Measurements from ENCODE around the gene SDK1. TPM values are rescaled to one million over a fixed set of nuclear protein-coding genes. Genes with fewer than 3 reads are reported as not detected.

Gene SDK1
- total RNA-seq, 2 experiments from 2014 or later, result 0.19 to 0.36 TPM

DNA sequence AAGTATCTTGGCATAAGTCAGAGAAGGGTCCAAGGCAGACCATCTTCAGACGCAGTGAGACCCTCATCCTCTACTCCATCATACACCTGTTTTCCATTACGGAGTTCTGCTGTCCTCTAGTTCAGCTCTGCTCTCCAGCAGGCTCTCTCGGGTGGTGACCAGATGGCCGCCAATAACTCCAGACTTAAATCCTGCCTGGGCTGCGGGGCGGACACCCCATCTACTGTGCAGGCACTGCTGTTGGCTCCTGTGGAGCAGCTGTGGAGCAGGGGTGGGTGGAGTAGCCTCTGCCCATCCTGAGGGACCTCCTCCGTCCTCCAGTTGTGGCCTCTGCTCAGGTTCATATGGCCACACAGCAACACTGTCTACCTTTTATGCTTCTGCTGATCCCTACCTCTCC is 608.1 kb downstream of the SDK1 start:
- Histone ChIP-seq H2AFZ (ENCODE audit: low read length) (no peak overlapping the region), H3K4me3 (ENCODE audit: low read depth, low read length, poor library complexity, severe bottlenecking) (no peak overlapping the region), H3K4me2 (ENCODE audit: low read length) (no peak overlapping the region), H3K9me3 (ENCODE audit: low read length) (no peaks in the 10 kb centered on the region), H3K36me3 (ENCODE audit: insufficient read depth, low read length) (no peaks in the 10 kb centered on the region), H3K4me1 (ENCODE audit: insufficient read depth, low read length, poor library complexity, severe bottlenecking) (no peaks in the 10 kb centered on the region), H3K79me2 (ENCODE audit: insufficient read depth, low read depth, low read length) (no peaks in the 10 kb centered on the region), H4K20me1 (ENCODE audit: insufficient read depth, low read length) (no peaks in the 10 kb centered on the region), H3K9me2 (ENCODE audit: insufficient read depth, low read length) (no peaks in the 10 kb centered on the region), H3K27ac (ENCODE audit: low read depth, low read length, poor library complexity, severe bottlenecking) (no peak overlapping the region)
- CTCF ChIA-PET (ENCODE audit: unreplicated experiment), result no interaction called here
- intact Hi-C loops (cut with micrococcal nuclease; ENCODE audit: unreplicated experiment), result no loop called here
- no peak for TF ChIP-seq EZH2phosphoT487 (IDR thresholded peaks at IDR 0.05; ENCODE audit: borderline replicate concordance, low read depth, low read length)
- TF ChIP-seq, protein P1, sequence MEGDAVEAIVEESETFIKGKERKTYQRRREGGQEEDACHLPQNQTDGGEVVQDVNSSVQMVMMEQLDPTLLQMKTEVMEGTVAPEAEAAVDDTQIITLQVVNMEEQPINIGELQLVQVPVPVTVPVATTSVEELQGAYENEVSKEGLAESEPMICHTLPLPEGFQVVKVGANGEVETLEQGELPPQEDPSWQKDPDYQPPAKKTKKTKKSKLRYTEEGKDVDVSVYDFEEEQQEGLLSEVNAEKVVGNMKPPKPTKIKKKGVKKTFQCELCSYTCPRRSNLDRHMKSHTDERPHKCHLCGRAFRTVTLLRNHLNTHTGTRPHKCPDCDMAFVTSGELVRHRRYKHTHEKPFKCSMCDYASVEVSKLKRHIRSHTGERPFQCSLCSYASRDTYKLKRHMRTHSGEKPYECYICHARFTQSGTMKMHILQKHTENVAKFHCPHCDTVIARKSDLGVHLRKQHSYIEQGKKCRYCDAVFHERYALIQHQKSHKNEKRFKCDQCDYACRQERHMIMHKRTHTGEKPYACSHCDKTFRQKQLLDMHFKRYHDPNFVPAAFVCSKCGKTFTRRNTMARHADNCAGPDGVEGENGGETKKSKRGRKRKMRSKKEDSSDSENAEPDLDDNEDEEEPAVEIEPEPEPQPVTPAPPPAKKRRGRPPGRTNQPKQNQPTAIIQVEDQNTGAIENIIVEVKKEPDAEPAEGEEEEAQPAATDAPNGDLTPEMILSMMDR (conservative IDR thresholded peaks at IDR 0.05; ENCODE audit: low read length), result no peak
- no peak for DNase-seq (ENCODE audit: low spot score)
- no TSS peak for BruUV-seq (replicated peaks)
- POLR2A ChIA-PET, result no interaction called here

DNA sequence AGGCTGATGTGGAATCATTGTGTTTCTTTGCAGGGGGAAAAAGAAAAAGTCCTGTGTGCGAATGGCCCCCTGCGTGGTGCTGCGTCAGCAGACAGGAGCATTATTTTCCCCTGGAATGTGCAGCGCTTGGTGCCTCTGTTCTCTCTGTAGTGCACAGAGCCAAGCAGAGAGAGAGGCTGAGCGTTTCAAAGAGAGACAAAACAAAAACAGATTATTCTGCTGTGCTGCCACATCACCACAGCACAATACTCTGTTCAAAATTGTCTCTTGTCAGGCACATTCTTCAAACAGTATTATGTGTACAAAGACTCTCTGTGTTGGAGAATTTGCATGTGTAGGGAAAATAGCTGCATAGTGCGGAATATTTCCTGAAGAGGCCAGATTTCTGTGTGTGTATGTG is 609.0 kb downstream of the SDK1 start:
- Histone ChIP-seq H3K4me2 (ENCODE audit: low read length) (no peak overlapping the region), H3K9me2 (ENCODE audit: insufficient read depth, low read length) (no peaks in the 10 kb centered on the region), H3K36me3 (ENCODE audit: insufficient read depth, low read length) (no peaks in the 10 kb centered on the region), H2AFZ (ENCODE audit: low read length) (no peak overlapping the region), H3K79me2 (ENCODE audit: insufficient read depth, low read depth, low read length) (no peaks in the 10 kb centered on the region), H3K9me3 (ENCODE audit: low read length) (no peaks in the 10 kb centered on the region), H3K4me1 (ENCODE audit: insufficient read depth, low read length, poor library complexity, severe bottlenecking) (no peaks in the 10 kb centered on the region), H4K20me1 (ENCODE audit: insufficient read depth, low read length) (no peaks in the 10 kb centered on the region), H3K27ac (ENCODE audit: low read depth, low read length, poor library complexity, severe bottlenecking) (no peak overlapping the region), H3K4me3 (ENCODE audit: low read depth, low read length, poor library complexity, severe bottlenecking) (no peak overlapping the region)
- intact Hi-C loops (cut with micrococcal nuclease; ENCODE audit: unreplicated experiment), result no loop called here
- ChIA-PET POLR2A (no interaction called here), CTCF (ENCODE audit: unreplicated experiment) (no interaction called here)
- DNase-seq (ENCODE audit: low spot score), result no peak
- no peak for TF ChIP-seq EZH2phosphoT487 (IDR thresholded peaks at IDR 0.05; ENCODE audit: borderline replicate concordance, low read depth, low read length)
- TF ChIP-seq, protein P1 (conservative IDR thresholded peaks at IDR 0.05; ENCODE audit: low read length), result no peak
- BruUV-seq (replicated peaks), result no TSS peak

DNA sequence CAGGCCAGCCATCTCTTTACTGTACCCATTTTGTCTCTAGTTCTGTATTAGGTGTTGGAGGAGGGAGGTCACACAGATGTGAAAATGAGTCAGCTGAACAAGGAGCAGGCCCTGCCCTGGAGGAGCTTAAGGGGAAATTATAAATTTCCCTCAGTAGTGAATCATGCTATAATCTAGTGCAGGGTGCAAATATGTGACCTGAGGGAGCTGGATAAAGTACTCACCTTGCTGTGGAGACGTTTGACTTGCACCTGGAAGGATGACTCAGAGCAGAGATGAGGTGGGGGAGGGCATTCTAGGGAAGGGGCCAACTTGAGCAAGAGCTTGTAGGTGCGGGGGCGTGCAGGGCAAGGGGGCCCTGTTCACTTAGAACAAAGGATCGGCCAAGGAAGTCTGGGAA is 610.6 kb downstream of the SDK1 start:
- no peak for TF ChIP-seq EZH2phosphoT487 (IDR thresholded peaks at IDR 0.05; ENCODE audit: borderline replicate concordance, low read depth, low read length)
- TF ChIP-seq, protein P1 (conservative IDR thresholded peaks at IDR 0.05; ENCODE audit: low read length), result no peak
- H3K4me2 ChIP-seq (ENCODE audit: low read length), result no peak overlapping the region
- no peaks in the 10 kb centered on the region for H3K9me3 ChIP-seq (ENCODE audit: low read length)
- H2AFZ ChIP-seq (ENCODE audit: low read length), result no peak overlapping the region
- no peaks in the 10 kb centered on the region for H3K79me2 ChIP-seq (ENCODE audit: insufficient read depth, low read depth, low read length)
- H3K9me2 ChIP-seq (ENCODE audit: insufficient read depth, low read length), result no peaks in the 10 kb centered on the region
- H3K4me1 ChIP-seq (ENCODE audit: insufficient read depth, low read length, poor library complexity, severe bottlenecking), result no peaks in the 10 kb centered on the region
- DNase-seq (ENCODE audit: low spot score), result no peak
- ChIA-PET POLR2A (no interaction called here), CTCF (ENCODE audit: unreplicated experiment) (no interaction called here)
- no peak overlapping the region for H3K4me3 ChIP-seq (ENCODE audit: low read depth, low read length, poor library complexity, severe bottlenecking)
- no peak overlapping the region for H3K27ac ChIP-seq (ENCODE audit: low read depth, low read length, poor library complexity, severe bottlenecking)
- no TSS peak for BruUV-seq (replicated peaks)
- no peaks in the 10 kb centered on the region for H4K20me1 ChIP-seq (ENCODE audit: insufficient read depth, low read length)
- intact Hi-C loops (cut with micrococcal nuclease; ENCODE audit: unreplicated experiment), result no loop called here
- H3K36me3 ChIP-seq (ENCODE audit: insufficient read depth, low read length), result no peaks in the 10 kb centered on the region

Measured in OCI-LY7 (cell line).